Right lobe of liver (tissue), 4 donors: ENCODE results near the gene CPEB4.

Experiments
- CTCF ChIP-seq, 4 donors: fragments of 200-600 bp in 3 of 4; fragments of 450-650 bp in 1 of 4; IDR thresholded peaks; one replicate each; pipeline versions ENCODE4 v1.5.1 to v1.8.0; 2016 to 2022; ENCODE audit warnings: antibody characterized with exemption in 4 of 4, mild to moderate bottlenecking in 2 of 4
- POLR2A ChIP-seq: fragments of 450-650 bp; IDR thresholded peaks from one replicate; pipeline ENCODE4 v1.6.1; 2017; ENCODE audit warnings: antibody characterized with exemption, mild to moderate bottlenecking
- donor health status: DM: no; HTN: no; CAD: no.
- donor health status: DM: no; HTN: no; CAD: no.
- donor health status: DM: no; HTN: yes; CAD: no.

- TF ChIP-seq CTCF (IDR thresholded peaks at IDR 0.05): no peak
- no peak for TF ChIP-seq POLR2A
These were observed 30.0 kb upstream of the CPEB4 start for GRCh38 chr5:173858021-173858669.
